Activated CD8-positive, alpha-beta memory T cell treated with anti-CD3 and anti-CD28 coated beads, Interleukin-2, amount 50 U/mL, for 24 hours (primary cell): Measurements from ENCODE around the gene TAF11.
"Not testable (repeated sequence)": the region's sequence is repeated elsewhere in the genome, so short reads cannot be mapped to it uniquely, and the experiment has no call there.

Experiments used
- DNase-seq: peaks from one replicate; pipeline ENCODE4 v3.0.0-alpha.2; 2020; ENCODE audit errors: extremely low read depth

TAF11 gene

DNA sequence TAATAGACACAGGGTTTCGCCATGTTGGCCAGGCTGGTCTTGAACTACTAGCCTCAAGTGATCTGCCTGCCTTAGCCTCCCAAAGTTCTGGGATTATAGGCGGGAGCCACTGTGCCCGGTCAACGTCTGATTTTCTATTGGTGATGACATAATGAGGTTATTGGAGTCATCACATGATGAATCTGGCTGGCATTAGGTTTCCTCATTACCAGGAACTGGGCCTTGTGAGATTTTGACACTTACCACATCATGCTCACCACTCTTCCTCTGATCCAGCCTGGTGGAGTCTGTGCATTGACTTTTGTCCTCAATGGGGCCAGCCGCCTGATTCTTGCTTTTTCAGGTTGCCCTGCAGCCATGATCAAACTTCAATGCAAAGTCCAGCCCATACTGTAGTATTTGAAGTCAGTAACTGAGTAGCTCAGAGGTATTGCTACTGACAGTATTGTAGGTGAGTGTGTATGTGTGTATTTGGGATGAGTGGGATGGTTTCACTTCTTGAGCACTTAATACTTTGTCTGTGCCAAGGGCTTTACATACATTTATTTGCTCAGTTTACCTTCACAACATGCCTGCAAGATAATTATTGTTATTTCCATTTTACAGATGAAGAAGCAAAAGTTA is 17.3 kb upstream of the TAF11 start:
- DNase-seq: no peak

DNA sequence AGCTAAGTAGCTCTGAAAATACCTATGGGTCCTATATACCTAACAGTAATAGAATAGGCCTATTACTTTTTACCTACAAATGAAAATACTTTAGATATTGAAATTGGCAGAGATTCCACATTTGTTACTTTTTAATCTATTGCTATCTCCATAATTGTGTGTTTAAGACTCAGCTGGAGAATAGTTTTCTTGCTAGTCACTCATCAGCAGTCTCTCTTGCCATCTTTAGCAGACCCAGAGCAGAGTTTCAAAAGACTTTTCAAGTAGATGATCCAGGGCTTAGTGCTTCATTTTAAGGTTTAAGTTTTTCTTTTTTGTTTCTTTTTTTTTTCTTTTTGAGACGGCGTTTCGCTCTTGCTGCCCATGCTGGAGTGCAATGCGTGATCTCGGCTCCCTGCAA is 14.1 kb upstream of the TAF11 start:
- no peak for DNase-seq

DNA sequence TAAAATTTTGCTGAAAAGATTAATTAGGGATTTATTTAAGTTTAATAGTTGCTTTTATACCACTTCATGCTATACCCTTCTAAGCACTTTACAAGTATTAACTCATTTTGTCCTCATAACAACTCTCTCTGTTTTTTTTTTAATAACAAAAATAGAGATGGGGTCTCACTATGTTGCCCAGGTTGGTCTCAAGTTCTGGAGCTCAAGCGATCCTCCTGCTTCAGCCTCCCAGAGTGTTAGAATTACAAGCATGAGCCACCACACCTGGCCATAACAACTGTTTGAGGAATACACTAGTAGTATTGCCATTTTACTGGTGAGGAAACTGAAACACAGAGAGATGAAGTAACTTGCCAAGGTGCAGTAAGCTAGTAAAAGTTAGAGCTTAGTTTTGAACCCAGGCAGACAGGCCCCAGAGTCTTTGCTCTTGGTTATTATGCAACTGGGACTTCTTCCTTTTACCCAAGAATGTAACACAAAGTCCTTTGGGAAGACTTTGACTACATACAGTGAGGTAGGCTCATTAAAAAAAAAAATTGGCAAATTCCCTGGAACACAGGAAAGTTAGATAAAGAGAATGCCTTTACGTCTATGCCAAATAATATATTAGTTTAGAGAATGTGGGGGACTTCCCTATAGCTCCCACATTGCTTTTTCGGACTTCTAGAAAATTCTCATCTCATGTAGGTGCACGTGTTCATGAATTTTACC is 12.6 kb upstream of the TAF11 start:
- no peak for DNase-seq

DNA sequence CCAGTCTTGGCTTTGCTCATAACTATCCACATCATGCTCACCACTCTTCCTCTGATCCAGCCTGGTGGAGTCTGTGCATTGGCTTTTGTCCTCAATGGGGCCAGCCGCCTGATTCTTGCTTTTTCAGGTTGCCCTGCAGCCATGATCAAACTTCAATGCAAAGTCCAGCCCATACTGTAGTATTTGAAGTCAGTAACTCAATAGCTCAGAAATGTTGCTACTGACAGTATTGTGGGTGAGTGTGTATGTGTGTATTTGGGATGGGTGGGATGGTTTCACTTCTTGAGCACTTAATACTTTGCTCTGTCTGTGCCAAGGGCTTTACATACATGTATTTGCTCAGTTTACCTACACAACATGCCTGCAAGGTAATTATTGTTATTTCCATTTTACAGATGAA is 11.9 kb upstream of the TAF11 start:
- not testable (repeated sequence) for DNase-seq

DNA sequence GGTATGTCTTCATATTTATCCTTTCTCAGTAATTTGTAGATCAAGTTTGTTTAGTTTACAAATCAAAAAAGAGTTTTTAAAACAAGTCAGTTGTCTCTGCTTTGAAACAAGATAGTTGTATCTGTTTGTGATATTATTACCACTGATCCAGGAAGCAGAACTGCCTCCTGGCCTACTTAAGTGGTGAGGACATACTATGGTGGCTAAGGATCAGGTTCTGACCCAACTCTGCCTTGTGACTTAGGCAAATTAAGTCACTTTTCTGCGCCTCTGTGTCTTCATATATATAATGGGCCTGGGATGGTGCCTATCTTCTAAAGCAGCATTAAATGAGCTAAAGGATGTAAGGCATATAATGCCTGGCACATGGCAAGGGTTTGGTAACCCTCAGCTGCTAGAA is 9.9 kb upstream of the TAF11 start:
- no peak for DNase-seq

DNA sequence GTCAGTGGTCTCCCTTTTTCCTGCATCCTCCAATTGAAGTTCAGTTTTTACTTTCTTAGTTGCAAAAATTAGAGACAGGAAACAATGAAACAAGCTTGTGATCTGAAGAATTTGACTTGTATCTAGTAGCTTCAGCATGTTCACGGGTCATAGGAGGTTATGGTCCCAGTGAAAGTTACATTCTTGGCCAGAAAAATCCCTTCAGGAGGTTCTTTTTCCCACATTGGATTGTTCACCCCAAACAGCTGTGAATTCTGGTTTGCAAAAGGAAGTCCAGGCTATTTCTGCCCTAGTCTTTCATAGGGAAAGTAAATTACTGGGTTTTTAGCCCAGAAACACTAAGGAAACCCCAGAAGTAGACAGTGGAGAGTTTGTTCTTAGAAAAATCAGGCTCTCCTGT is 9.3 kb upstream of the TAF11 start:
- DNase-seq: no peak

DNA sequence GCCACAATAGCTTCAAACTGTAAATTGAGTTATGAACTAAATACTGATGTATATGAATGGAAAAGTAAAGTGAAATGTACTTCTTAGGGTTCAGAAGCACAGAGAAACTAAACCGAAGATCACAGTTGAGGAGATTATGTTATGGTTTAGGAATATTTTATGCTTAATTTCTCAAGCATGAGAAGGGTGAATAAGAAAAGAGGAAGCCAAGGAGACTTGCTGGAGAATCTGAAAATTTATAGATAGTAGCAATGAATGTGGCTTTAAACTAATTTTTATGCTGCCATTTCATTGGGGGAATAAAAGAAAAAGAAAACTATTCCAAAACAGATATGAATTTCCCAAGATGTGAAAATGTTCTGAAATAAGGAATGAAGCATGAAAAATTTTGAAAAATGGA is 6.9 kb upstream of the TAF11 start:
- DNase-seq: no peak

DNA sequence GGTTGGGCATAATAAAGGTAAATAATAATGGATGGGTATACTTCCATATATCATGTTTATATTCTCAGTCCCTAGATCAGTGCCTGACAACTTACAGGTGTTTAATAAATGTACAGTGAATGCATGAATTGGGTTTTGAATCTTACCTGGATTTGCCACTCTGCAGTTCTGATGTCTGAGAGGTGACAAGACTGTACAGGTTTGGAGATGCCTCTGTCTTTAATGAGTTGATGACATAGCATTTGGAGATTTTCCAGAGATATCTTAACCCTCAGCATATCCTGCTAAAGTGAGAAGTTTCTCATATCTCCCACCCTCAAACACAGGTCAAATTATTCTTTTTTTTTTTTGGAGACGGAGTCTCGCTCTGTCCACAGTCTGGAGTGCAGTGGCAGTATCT is 3.5 kb upstream of the TAF11 start:
- DNase-seq: no peak

DNA sequence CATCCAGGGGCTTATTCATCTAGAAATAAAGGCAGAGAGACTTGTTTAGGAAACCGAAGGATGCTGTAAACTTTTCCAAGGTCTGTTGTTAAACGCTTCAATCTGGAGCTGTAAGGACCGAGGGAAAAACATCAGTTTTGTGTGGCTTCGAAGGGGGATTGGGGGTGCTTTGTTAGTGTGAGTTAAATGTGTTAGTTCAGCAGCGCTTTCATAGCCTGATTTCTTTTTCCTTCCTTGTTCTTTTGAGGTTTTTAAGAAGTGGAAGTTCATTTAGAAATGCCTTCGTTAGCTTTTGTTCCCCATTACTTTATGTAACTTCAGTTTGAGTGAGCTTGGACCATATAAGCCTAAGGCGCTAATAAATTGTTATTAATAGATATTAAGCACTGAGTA is 2.7 kb upstream of the TAF11 start:
- no peak for DNase-seq

DNA sequence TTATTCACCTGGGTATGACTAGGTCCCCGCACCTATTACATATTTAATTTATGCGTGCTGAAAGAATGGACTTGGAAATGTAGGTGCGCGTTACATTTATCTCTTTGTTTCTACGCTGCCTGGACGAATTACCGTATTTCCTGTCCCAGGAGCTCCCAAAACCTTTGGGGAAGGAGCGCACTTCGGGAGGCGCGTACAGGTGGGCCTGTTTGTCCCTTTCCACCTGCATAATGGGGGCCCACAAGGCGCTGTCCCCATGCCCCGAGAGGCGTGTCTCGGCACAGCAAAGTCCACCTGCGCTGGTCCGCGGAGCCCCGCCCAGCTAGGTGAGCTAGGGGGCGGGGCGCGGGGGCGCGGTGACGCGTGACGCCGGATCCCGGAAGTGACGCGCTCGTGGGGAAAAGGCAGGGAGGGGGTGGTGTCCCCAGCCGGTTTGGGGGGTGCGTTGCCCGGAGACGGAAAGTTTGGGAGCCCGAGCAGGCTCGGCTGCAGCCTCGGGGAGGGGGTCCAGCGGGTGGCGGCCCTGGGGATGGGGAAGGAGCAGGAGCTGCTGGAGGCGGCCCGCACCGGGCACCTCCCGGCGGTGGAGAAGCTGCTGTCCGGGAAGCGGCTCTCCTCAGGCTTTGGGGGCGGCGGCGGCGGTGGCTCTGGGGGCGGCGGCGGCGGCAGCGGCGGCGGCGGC is 1.2 kb upstream of the TAF11 start, which contains the start of gene ANKS1A:
TSS of gene ANKS1A (plus strand) at position 382 of the 682 bp plus-strand sequence. CDS start at position 530, 148 bp downstream.
- peak; percentile 78 for DNase-seq

DNA sequence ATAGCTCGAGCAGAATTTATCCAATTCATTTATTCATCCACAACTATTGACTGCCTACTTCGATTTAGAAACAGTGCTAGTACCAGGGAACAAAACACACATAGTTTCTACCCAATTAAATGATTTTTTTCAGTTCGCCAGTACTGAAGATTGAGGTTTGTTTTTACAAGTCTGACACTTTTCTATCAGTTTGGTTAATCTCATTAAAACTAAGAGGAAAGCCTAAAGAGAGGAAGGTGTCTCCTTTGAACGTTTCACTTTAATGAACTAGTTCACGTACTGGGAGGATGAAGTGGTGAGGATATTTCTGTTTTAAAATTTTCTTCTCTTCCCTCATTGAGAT is 643 bp upstream of the TAF11 start:
- no peak for DNase-seq

DNA sequence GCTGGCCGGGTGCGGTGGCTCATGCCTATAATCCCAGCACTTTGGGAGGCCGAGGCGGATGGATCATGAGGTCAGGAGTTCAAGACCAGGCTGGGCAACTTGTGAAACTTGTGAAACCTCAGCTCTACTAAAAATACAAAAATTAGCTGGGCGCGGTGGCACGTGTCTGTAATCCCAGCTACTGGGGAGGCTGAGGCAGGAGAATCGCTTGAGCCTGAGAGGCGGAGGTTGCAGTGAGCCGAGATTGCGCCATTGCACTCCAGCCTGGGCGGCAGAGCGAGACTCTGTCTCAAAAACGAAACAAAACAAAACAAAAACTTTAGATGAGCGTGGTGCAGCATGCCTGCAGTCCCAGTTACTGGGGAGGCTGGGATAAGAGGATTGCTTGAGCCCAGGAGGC is 2.0 kb downstream of the TAF11 start:
- DNase-seq: not testable (repeated sequence)

DNA sequence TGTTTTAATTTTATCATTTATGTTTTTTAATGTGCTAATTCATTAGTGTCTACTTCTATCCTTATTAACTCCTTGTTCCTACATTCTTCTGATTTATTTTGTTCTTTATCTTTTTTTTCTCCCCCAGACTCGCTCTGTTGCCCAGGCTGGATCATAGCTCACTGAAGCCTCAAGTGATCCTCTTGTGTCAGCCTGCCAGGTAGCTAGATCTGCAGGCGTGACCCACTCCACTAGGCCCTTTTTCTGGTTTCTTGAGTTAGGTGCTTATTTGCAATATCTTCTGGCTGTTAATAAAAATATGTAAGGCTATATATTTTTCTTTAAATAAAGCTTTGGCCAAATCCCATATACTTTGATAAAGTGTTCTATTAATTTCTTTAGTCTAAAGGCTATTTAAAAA is 2.8 kb downstream of the TAF11 start:
- DNase-seq: no peak

DNA sequence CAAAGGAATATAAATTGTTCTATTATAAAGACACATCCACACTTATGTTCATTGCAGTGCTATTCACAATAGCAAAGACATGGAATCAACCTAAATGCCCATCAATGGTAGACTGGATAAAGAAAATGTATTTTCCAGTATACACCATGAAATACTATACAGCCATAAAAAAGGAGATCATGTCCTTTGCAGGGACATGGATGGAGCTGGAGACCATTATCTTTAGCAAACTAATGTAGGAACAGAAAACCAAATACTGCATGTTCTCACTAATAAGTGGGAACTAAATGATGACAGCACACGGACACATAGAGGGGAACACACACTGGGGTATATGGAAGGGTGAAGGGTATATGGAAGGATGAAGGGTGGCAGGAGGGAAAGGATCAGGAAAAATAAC is 3.8 kb downstream of the TAF11 start:
- not testable (repeated sequence) for DNase-seq

DNA sequence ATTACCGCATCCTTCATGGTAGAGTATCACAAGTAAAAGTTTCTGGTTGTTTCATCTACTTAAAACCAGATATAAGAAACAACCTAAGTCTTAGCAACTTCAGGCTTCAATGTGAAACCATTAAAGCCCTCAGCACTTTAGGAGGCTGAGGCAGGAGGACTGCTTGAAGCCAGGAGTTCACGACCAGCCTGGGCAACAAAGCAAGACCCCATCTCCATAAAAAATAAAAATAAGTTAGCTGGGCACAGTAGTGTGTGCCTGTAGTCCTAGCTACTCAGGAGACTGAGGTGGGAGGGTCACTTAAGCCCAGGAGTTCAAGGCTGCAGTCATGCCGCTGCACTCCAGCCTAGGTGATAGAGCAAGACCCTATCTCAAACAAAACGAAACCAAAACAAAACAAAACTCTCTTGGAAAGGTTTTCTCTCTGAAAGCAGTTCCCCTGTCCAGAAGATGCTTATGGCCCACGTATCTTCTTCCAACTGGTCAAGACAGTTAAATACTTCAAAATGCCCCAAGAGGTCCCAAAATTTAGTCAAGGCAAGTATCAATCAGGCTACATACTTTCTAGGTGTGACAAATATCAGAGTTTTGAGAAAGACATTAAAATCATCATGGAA is 9.9 kb downstream of the TAF11 start:
- DNase-seq: no peak

DNA sequence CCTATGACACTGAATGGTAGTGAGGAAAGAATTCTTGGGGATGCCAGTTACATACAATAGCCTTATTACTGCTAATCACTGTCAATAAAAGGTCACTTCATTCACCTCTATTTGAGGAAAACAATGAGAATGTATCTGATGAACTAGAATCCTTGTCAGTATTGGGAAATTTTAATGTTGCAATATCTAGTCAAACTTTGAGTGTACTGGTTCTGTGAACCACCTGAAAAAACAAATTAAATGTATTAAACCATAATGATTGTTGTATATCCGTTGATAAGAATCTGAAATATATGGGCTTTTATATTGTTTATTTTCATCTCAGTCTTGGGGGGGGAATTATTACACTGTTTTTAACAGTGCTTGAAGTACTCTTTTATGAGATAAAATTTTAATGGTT is 10.6 kb downstream of the TAF11 start:
- no peak for DNase-seq

DNA sequence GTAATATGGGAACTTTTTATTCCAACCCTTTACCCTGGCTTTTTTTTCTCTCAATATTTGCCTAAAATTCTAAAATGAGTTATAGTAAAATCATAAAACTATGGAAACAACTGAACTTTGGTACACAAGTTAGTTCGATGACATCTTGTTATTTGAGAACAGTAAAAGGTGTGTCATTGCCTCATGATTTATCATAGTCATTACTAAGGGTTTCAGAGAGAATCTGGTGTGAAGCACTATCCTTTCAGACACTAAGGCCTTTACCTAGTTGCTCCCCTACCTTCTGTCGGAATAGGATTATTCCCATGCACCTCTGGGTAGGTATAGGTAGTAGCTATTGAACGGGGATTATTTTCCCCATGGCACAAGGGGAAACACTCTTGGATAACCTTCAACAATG is 11.4 kb downstream of the TAF11 start:
- no peak for DNase-seq

DNA sequence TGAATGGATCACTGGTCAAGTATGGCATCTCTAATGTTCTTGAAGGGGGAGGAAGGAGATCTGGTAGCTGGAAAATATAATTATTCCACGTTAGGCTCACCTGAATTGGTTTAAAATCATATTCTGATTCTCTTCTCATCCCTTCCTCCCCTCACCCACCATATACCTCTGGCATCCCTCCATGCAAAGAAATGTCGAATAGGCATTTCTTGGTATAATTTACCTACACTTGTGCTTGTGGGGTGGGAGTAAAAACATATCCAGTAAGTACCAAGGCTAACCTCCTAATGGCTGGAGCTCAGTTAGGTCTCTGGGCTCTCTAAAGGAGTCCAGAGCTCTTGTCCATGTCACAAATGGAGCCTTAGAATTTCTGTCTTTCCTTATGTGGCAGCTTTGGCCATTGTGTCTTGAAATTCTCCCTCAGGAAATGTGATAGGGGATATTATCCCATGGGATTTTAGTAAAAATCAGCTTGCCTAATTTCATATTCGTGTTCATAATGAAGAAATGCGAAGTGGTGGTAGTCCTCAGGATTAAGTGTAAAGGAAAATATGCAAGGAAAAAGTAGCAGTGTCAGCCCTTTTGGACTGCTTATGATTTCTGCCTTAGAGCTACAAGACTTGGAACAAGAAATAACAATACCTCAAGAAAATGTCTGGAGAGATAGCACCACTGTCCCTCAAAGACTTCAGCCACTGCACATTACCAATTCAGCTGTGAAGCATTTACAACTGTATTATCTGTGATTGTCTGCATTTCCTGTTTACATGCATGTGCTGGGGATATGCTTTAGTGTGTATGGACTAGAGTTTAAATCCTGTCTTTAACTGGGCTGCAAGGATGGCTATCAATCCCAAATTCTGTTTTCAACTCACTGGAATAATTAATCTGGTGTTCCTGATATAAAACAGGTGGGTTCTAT is 12.3 kb downstream of the TAF11 start:
- no peak for DNase-seq

DNA sequence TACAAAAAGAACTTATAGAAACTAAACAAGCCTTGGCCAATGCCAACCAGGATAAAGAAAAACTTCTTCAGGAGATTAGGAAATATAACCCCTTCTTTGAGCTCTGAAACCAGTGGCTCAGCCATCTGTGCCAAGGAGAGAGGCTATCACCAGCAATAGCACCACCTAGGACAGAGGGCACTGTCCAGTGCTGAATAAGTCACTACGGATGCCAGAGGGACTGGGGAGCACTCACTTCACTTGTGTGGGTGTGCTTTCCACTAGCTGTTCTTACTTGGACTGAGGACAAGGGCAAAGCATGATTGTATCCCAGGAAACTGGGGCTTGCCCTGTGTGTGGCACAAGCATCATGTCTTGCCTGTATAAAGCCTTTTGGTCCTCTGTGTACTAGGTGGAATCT is 15.5 kb downstream of the TAF11 start:
- no peak for DNase-seq

DNA sequence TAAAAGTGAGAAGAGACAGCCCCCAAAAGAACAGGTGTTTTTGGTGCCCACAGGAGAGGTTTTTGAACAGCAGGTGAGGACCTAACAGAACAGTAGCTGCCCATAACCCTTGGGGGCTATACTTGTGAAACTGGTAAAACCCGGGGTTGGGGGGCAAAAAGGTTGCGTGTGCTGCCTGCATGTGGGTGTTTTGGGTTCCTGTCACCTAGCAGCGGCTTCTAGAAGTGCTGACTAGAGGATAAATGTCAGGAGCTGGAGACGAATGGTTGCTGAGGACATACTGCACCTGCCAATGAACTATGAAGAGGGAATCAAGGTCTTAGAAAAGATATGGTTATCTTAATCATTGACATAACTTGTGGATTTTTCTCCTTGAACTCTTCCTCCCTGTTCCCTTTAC is 16.0 kb downstream of the TAF11 start:
- DNase-seq: no peak

DNA sequence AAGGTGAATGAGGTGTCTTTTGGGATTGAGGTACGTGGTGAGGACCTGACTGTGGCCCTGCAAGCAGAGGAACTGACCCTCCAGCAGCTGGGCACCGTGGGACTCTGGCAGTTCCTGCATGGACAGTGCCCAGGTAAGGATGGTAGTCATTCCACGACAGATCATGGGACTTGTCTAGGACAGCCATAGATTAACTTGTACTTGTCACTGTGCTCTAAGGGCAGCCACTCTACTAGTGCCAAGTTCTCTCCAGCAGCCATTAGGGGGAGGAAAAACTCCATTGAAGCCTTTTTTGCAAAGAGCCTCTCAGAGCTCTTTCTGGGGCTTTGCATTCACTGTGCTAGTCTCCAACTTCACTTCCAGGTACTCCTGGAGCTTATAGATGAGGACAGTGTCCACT is 20.4 kb downstream of the TAF11 start:
- DNase-seq: no peak

DNA sequence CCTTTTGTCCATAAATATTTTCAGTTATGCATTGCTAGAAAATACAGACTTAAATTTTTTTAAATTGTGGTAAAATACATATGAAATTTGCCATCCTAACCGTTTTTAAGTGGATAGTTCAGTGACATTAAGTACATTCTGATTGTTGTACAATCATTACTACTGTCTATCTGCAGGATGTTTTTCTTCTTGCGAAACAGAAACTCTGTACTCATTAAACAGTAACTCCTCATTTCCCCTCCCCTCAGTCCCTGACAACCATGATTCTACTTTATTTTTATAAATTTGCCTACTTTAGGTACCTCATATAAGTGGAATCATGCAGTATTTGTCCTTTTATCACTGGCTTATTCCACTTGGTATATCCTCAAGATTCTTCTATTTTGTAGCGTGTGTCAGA is 21.3 kb downstream of the TAF11 start:
- no peak for DNase-seq
